Measurements from ENCODE around the gene ANKRD40CL.

ANKRD40CL gene

DNA sequence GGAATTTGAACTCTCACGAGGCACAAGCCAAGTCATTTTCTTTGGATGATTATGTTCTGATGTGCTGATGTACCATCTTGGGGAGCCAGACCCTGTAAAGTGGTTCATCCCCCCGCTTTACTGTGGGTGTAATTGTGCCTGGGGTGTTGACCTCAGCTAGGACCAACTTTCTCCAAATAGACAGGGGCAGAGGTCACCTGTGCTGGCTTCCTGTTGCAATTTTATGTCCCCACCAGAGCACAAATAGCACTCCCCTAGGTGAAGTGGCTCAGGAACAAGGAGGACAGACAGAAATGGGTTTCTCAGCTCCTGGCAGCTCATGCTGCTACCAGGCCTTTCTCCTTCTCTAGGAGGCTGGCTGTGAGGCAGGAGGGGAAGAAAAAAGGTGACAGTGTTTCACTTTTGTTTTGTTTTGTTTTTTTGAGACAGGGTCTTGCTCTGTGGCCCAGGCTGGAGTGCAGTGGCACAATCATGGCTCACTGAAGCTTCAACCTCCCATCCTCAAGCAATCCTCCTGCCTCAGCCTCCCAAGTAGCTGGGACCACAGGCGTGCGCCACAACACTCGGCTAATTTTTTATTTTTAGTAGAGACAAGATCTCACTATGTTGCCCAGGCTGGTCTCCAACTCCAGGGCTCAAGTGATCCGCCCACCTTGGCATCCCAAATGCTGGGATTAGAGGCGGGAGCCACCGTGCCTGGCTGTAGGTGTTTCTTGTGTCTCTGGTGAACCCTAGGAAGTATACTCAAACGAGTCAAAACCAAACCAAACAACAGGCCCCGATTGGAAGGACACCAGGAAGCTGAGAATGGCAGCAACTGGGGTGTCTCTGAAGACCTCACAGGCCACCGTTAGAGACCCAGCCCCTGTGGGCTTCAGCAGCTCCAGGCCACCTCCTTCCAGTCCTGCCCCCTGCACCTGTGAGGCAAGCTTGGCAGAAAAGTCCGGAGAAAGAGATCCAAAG lies 35.6 kb upstream of the ANKRD40CL start:
- DNase-seq (ENCODE audit: extremely low spot score): no peak
- TF ChIP-seq CTCF (IDR thresholded peaks at IDR 0.05; ENCODE audit: control extremely low read depth, extremely low read depth, low read depth, missing control alignments): no peak
- CTCF ChIA-PET: interaction anchor here (0.7 to 2.1 kb wide), 9 partner anchors 14 to 53 kb away, joined by 3 to 15 read pairs (median 4); no protein-coding TSS in a partner anchor
- POLR2A ChIA-PET: interaction anchor here (0.6 kb wide), 1 partner anchor 26 kb away, joined by 3 read pairs; no protein-coding TSS in a partner anchor

- TF ChIP-seq CTCF (IDR thresholded peaks at IDR 0.05; ENCODE audit: control extremely low read depth, extremely low read depth, low read depth, missing control alignments): no peak
- DNase-seq (ENCODE audit: extremely low spot score): no peak
- POLR2A ChIA-PET: no interaction called here
- CTCF ChIA-PET: interaction anchor here (0.6 to 1.7 kb wide), 5 partner anchors 17 to 465 kb away, joined by 3 to 8 read pairs (median 3); partner anchors contain the start of gene NME1
Measured at GRCh38 chr17:50800196-50800700, 32.9 kb upstream of the ANKRD40CL start.

DNA sequence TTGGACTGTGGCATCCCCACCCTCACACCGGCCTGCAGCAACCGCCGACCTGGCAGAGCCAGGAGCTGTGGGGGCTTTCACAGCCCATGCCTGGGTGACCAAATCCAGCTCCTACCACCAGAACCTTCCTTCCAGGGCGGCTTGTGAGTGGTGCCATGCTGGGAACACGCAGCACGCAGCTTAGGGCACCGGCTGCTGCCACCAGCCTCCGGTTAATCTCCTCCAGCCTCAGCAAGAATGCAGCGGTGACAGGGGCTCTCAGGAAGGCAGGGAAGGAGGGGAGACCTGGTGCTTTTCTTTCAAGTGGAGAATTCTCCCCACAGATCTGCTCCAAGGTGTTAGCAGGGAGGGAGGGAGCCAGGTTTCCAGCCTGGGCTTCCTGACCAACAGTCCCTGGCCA lies 32.3 kb upstream of the ANKRD40CL start:
- CTCF ChIA-PET: interaction anchor here (1.0 to 1.9 kb wide), 5 partner anchors 16 to 42 kb away, joined by 3 to 10 read pairs (median 3); no protein-coding TSS in a partner anchor
- TF ChIP-seq CTCF (IDR thresholded peaks at IDR 0.05; ENCODE audit: control extremely low read depth, extremely low read depth, low read depth, missing control alignments): no peak
- no peak for DNase-seq (ENCODE audit: extremely low spot score)
- POLR2A ChIA-PET: no interaction called here

DNA sequence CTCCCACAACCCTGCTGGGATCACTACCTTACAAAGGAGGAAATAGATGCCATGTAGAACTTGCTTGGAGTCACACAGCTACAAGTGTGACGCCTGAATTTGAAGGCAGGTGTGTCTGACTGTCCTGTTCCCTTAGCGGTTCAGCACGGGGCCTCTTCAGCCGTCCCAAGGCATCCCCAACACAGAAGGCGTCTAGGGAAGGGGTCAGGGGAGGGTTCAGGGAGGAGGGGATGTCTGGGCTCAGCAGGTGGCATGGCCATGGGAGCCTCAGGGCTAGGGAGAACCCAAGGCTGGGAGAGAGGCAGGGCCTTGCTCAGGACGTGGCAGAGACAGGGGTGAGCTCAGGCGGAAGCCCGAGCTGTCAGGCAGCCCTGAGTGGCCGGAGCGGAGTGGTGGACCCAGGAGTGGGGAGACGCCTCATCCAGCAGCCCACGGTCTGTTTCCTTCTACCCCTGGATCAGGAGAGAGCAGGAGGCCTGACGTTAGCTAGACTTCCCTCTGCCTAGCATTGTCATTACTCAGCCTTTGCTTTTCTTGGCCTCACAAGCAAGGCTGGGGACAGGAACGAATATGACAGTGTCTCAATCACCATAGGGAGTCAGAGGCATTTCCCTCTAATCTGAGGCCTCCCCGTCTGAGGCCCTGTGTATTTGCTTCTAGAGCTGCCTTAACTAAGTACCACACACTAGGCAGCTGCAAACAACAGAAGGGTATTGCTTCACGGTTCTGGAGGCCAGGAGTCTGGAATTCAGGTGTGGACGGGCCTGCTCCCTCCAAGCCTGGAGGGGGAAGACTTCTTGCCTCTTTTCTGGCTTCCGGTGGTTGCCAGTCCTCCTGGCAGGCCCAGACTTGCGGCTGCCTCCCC lies 31.3 kb upstream of the ANKRD40CL start:
- no peak for DNase-seq (ENCODE audit: extremely low spot score)
- ChIA-PET CTCF (interaction anchor here (0.9 to 1.9 kb wide), 7 partner anchors 8 to 43 kb away, joined by 3 to 10 read pairs (median 3); no protein-coding TSS in a partner anchor), POLR2A (no interaction called here)
- no peak for TF ChIP-seq CTCF (IDR thresholded peaks at IDR 0.05; ENCODE audit: control extremely low read depth, extremely low read depth, low read depth, missing control alignments)

GRCh38 chr17:50797135-50797810 lies 30.0 kb upstream of the ANKRD40CL start:
- DNase-seq (ENCODE audit: extremely low spot score): no peak
- POLR2A ChIA-PET: no interaction called here
- no peak for TF ChIP-seq CTCF (IDR thresholded peaks at IDR 0.05; ENCODE audit: control extremely low read depth, extremely low read depth, low read depth, missing control alignments)
- CTCF ChIA-PET: interaction anchor here (0.9 to 3.7 kb wide), 6 partner anchors 8 to 22 kb away, joined by 3 to 32 read pairs (median 4); no protein-coding TSS in a partner anchor
